Measurements from ENCODE around the gene ZNF543.

ZNF543 gene

GRCh38 chr19:57280962-57281400 is 39.3 kb upstream of the ZNF543 start:
- TF ChIP-seq CTCF (IDR thresholded peaks at IDR 0.05; ENCODE audit: low read depth, low read length) = no peak
- peak overlapping the region; percentile 61 for H3K4me3 ChIP-seq (ENCODE audit: low read depth, low read length)

- H3K4me3 ChIP-seq (ENCODE audit: low read depth, low read length) = peak overlapping the region; percentile 61
- no peak for TF ChIP-seq CTCF (IDR thresholded peaks at IDR 0.05; ENCODE audit: low read depth, low read length)
Observed at GRCh38 chr19:57282011-57282643, 38.1 kb upstream of the ZNF543 start.

DNA sequence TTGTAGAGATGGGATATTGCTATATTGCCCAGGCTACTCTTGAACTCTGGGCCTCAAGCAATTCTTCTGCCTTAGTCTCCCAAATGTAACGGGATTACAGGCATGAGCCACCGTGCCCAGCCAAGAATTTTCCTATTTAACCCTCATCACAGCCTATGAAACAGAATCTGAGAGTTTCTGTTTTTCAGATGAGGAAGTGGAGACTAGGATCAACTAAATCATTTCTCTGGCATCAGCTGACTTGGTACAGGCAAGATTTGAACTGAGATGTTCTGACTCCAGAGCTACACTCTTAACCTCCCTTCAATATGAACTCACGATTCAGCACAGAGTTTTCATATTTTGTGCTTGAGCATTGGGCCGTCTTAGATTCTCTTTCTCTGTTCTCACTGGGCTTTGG is 31.9 kb upstream of the ZNF543 start:
- no peak for TF ChIP-seq CTCF (IDR thresholded peaks at IDR 0.05; ENCODE audit: low read depth, low read length)
- H3K4me3 ChIP-seq (ENCODE audit: low read depth, low read length) = no peak overlapping the region

GRCh38 chr19:57290970-57291369 is 29.3 kb upstream of the ZNF543 start:
- H3K4me3 ChIP-seq (ENCODE audit: low read depth, low read length) = no peak overlapping the region
- no peak for TF ChIP-seq CTCF (IDR thresholded peaks at IDR 0.05; ENCODE audit: low read depth, low read length)

GRCh38 chr19:57292547-57292946 is 27.7 kb upstream of the ZNF543 start:
- TF ChIP-seq CTCF (IDR thresholded peaks at IDR 0.05; ENCODE audit: low read depth, low read length) = no peak
- no peak overlapping the region for H3K4me3 ChIP-seq (ENCODE audit: low read depth, low read length)

DNA sequence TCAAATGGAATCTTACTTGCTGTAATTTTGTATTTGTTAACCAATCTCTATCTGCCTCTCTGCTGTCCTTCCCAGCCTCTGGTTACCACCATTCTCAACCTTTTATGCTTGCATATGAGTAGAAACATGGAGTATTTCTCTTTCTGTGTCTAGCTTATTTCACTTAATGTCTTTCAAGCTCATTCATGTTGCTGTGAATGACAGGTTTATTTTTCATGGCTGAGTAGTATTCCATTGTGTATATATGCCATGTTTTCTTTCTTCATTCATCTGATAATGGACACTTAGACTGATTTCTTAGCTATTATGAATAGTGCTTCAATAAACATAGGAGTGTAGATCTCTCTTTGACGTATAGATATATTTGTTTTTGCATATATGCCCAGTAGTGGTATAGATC is 26.6 kb upstream of the ZNF543 start:
- H3K4me3 ChIP-seq (ENCODE audit: low read depth, low read length) = no peak overlapping the region
- no peak for TF ChIP-seq CTCF (IDR thresholded peaks at IDR 0.05; ENCODE audit: low read depth, low read length)

DNA sequence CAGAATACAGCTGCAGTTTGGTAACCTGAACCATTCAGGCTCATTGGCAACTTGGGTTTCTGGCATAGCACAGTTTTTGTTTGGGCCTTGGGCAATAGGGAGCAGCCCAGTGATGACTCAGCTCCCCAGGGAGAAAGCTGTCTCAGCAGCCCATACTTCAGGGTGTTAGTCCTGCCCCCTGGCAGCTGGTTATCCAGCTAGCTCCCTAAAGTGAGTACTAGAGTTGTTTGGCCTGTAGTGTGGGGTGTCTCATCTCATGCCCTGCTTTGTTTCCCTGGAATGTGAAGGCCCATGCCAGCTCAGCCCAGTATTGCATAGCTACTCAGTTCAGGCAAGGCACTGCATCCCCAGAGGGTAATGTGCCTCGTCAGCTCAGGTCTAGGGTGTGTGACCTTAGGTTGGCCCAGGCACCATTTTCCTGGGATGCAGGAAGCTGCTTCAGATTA is 18.2 kb upstream of the ZNF543 start:
- TF ChIP-seq CTCF (IDR thresholded peaks at IDR 0.05; ENCODE audit: low read depth, low read length) = no peak
- no peak overlapping the region for H3K4me3 ChIP-seq (ENCODE audit: low read depth, low read length)
